Uterus (tissue), 2 donors: ENCODE measurements around the gene AADAC.

Source experiments
- POLR2A ChIP-seq, 2 donors: fragments of 450-650 bp; IDR thresholded peaks; one replicate each; pipeline ENCODE4 v1.6.1; 2016; ENCODE audit warnings: antibody characterized with exemption in 2 of 2, mild to moderate bottlenecking in 1 of 2, moderate library complexity in 1 of 2
- TF ChIP-seq, protein P1 (sequence below), 4 experiments: fragments of 200-600 bp in 2 of 4; fragments of 450-650 bp in 2 of 4; sonication (generic) in 2 of 4; IDR thresholded peaks; one replicate each; pipeline ENCODE4 v1.5.1; 2016 to 2019; ENCODE audit warnings: antibody characterized with exemption in 4 of 4, mild to moderate bottlenecking in 2 of 4, moderate library complexity in 1 of 4

DNA sequence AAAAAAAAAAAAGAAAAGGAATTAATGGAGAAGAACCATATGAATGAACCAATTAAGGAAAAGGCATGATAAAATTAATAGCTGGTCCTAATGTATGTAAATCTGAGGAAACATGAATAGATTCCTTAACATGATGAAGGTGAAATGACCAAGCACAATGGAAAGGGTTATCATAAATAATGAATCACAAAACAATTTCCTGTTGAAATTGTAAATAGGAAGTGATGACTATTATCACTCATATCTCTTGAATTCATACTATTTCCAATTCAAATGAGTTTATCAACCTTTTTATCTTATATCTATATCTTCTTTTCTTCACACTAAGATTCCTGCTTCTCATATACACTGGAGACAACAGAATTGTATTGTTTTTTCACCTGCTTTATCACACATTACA, 48.2 kb upstream of the AADAC start:
- TF ChIP-seq, protein P1, sequence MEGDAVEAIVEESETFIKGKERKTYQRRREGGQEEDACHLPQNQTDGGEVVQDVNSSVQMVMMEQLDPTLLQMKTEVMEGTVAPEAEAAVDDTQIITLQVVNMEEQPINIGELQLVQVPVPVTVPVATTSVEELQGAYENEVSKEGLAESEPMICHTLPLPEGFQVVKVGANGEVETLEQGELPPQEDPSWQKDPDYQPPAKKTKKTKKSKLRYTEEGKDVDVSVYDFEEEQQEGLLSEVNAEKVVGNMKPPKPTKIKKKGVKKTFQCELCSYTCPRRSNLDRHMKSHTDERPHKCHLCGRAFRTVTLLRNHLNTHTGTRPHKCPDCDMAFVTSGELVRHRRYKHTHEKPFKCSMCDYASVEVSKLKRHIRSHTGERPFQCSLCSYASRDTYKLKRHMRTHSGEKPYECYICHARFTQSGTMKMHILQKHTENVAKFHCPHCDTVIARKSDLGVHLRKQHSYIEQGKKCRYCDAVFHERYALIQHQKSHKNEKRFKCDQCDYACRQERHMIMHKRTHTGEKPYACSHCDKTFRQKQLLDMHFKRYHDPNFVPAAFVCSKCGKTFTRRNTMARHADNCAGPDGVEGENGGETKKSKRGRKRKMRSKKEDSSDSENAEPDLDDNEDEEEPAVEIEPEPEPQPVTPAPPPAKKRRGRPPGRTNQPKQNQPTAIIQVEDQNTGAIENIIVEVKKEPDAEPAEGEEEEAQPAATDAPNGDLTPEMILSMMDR (IDR thresholded peaks at IDR 0.05), result no peak
- no peak for TF ChIP-seq POLR2A (IDR thresholded peaks at IDR 0.05)
